GM12872 (cell line): Measurements from ENCODE around the gene CHRM4.

Experiments used
- CTCF ChIP-seq: IDR thresholded peaks from 3 replicates; pipeline ENCODE4 v1.5.1; 2011; ENCODE audit warnings: low read depth, mild to moderate bottlenecking, low read length, moderate library complexity; ENCODE audit not compliant: insufficient read depth

The CHRM4 gene

GRCh38 chr11:46427364-46427763 is 35.8 kb upstream of the CHRM4 start:
- no peak for TF ChIP-seq CTCF

- no peak for TF ChIP-seq CTCF
Measured at GRCh38 chr11:46426233-46426991, 34.8 kb upstream of the CHRM4 start.

- TF ChIP-seq CTCF, result no peak
Measured at GRCh38 chr11:46422588-46422987, 31.0 kb upstream of the CHRM4 start.

- TF ChIP-seq CTCF, result no peak
Measured at GRCh38 chr11:46421257-46421880, 29.8 kb upstream of the CHRM4 start.

GRCh38 chr11:46420513-46420912 is 28.9 kb upstream of the CHRM4 start:
- no peak for TF ChIP-seq CTCF

- no peak for TF ChIP-seq CTCF
Measured at GRCh38 chr11:46418751-46419150, 27.2 kb upstream of the CHRM4 start.

GRCh38 chr11:46417711-46418110 is 26.1 kb upstream of the CHRM4 start:
- TF ChIP-seq CTCF, result no peak
